GM12878 (cell line): ENCODE results near the gene PLCB2. TPM values are rescaled to one million over a fixed set of nuclear protein-coding genes. Genes with fewer than 3 reads are reported as not detected.

ENCODE experiments used
- ATAC-seq: fragments of 200-7000 bp; cut with Tn5 transposase; 3 replicates; pipeline ENCODE4 v1.9.1; 2020; ENCODE audit warnings: mild to moderate bottlenecking, moderate library complexity
- BruUV-seq: library from RNA; stranded (reverse); fragments of 400-500 nt; replicated peaks from 2 replicates; lab custom pipeline; 2021; lab: Mats Ljungman, UMichigan
- CTCF ChIA-PET: fragments of 300-600 bp; sonication (Branson Sonifier 250); formaldehyde crosslinking; extraction: SDS; loops from one replicate; lab custom pipeline; 2021; ENCODE audit warnings: inconsistent platforms; lab: Yijun Ruan, JAX
- POLR2A ChIA-PET: fragments of 350-600 bp; formaldehyde crosslinking; extraction: SDS; loops from one replicate; lab custom pipeline; 2021; ENCODE audit warnings: inconsistent platforms; lab: Charles Lee
- RAD21 ChIA-PET: fragments of 300-600 bp; sonication (Branson Sonifier 250); formaldehyde crosslinking; loops from one replicate; lab custom pipeline; 2023; ENCODE audit warnings: antibody characterized with exemption; ENCODE audit not compliant: unreplicated experiment; lab: Charles Lee
- SMC1A ChIA-PET: fragments of 300-600 bp; sonication (Branson Sonifier 250); formaldehyde crosslinking; loops from one replicate; lab custom pipeline; 2023; ENCODE audit not compliant: unreplicated experiment, uncharacterized antibody; lab: Charles Lee
- DNase-seq: peaks from one replicate; pipeline ENCODE4 v3.0.0-alpha.2; 2011; ENCODE audit warnings: low read depth, low spot score
- FAIRE-seq: peaks from 3 replicates; lab custom pipeline; 2011; peaks lifted over from hg19 to GRCh38; lab: Jason Lieb, UNC
- H2AFZ ChIP-seq: 2 replicates; pipeline ENCODE4 v1.6.0; 2011; ENCODE audit warnings: low read depth, low read length, control low read depth; ENCODE audit not compliant: control insufficient read depth
- H3K27ac ChIP-seq: 2 replicates; pipeline ENCODE4 v1.5.1; 2011; ENCODE audit warnings: control low read depth; ENCODE audit not compliant: control insufficient read depth, insufficient read depth
- H3K27me3 ChIP-seq, 2 experiments: replicated peaks in 1 of 2; 2 replicates each; pipeline versions ENCODE4 v1.6.0 to v1.6.1; 2011; ENCODE audit warnings: low read length in 1 of 2; ENCODE audit not compliant: control insufficient read depth in 2 of 2, insufficient read depth in 2 of 2
- H3K36me3 ChIP-seq, 2 experiments: 2 replicates each; pipeline ENCODE4 v1.5.1; 2011; ENCODE audit warnings: low read length in 1 of 2; ENCODE audit not compliant: control insufficient read depth in 2 of 2, insufficient read depth in 2 of 2
- H3K4me1 ChIP-seq: 2 replicates; pipeline ENCODE4 v1.6.1; 2011; ENCODE audit warnings: mild to moderate bottlenecking, low read length, moderate library complexity, mixed read lengths; ENCODE audit not compliant: control insufficient read depth, insufficient read depth
- H3K4me2 ChIP-seq: 2 replicates; pipeline ENCODE4 v1.6.0; 2011; ENCODE audit warnings: control low read depth; ENCODE audit not compliant: control insufficient read depth, insufficient read depth
- H3K4me3 ChIP-seq: fragments of 200-600 bp; sonication (generic); 2 replicates; pipeline ENCODE4 v1.5.1; 2016
- H3K79me2 ChIP-seq: 2 replicates; pipeline ENCODE4 v1.6.0; 2011; ENCODE audit warnings: low read length; ENCODE audit not compliant: control insufficient read depth, insufficient read depth
- H3K9ac ChIP-seq: 2 replicates; pipeline ENCODE4 v1.8.0; 2011; ENCODE audit warnings: low read length, control low read depth, mixed read lengths; ENCODE audit not compliant: control insufficient read depth, insufficient read depth
- H3K9me3 ChIP-seq: replicated peaks from 3 replicates; pipeline ENCODE4 v1.5.1; 2011; ENCODE audit warnings: mild to moderate bottlenecking, low read length; ENCODE audit not compliant: control insufficient read depth, insufficient read depth
- H4K20me1 ChIP-seq: 2 replicates; pipeline ENCODE4 v1.6.0; 2011; ENCODE audit not compliant: control insufficient read depth, insufficient read depth
- FOXK2 ChIP-seq: fragments of 450-650 bp; IDR thresholded peaks from 2 replicates; pipeline ENCODE4 v1.6.1; 2017; ENCODE audit warnings: mild to moderate bottlenecking, moderate library complexity
- IKZF1 ChIP-seq: fragments of 450-650 bp; conservative IDR thresholded peaks from 2 replicates; pipeline ENCODE4 v1.6.1; 2017; ENCODE audit warnings: antibody characterized with exemption, mild to moderate bottlenecking
- MEF2B ChIP-seq: fragments of 450-650 bp; IDR thresholded peaks from 2 replicates; pipeline ENCODE4 v1.6.1; 2018; ENCODE audit warnings: mild to moderate bottlenecking, moderate library complexity; ENCODE audit not compliant: partially characterized antibody, poor library complexity, severe bottlenecking
- MXI1 ChIP-seq: fragments of 150-350 bp; IDR thresholded peaks from 2 replicates; pipeline ENCODE4 v1.6.1; 2011; ENCODE audit warnings: low read depth, mild to moderate bottlenecking, inconsistent platforms, low read length, improper control_type of control experiment
- RBBP5 ChIP-seq: fragments of 200-600 bp; sonication (generic); conservative IDR thresholded peaks from 2 replicates; pipeline ENCODE4 v1.6.1; 2016
- YBX1 ChIP-seq: fragments of 450-650 bp; IDR thresholded peaks from 2 replicates; pipeline ENCODE4 v1.6.1; 2016; ENCODE audit warnings: antibody characterized with exemption
- ZNF24 ChIP-seq: fragments of 450-650 bp; IDR thresholded peaks from 2 replicates; pipeline ENCODE4 v1.6.1; 2017; ENCODE audit warnings: antibody characterized with exemption, mild to moderate bottlenecking
- ZNF274 ChIP-seq: IDR thresholded peaks from one replicate; pipeline ENCODE4 v1.8.0; 2011; ENCODE audit not compliant: insufficient read length, insufficient read depth
- ZNF687 ChIP-seq: fragments of 450-650 bp; IDR thresholded peaks from 2 replicates; pipeline ENCODE4 v1.6.1; 2017; ENCODE audit warnings: mild to moderate bottlenecking, moderate library complexity
- WGBS: methylation state at CpG from one replicate; pipeline ENCODE4 v1.1.6; 2016; ENCODE audit warnings: low lambda C conversion rate; ENCODE audit not compliant: insufficient replicate concordance, insufficient coverage; ENCODE audit errors: missing lambda C conversion rate; 5-methylcytosine and 5-hydroxymethylcytosine counted together
- in situ Hi-C: fragments of 300-500 bp; cut with MboI; formaldehyde crosslinking; loops from 9 replicates; pipeline ENCODE4 v1.14.3; 2018; ENCODE audit warnings: mixed read lengths
- intact Hi-C: fragments of 100-400 bp; cut with micrococcal nuclease; formaldehyde crosslinking; loops from one replicate; pipeline ENCODE4 v1.14.2; 2022; ENCODE audit not compliant: unreplicated experiment
- polyA plus RNA-seq, 11 experiments: library from polyadenylated mRNA; depleted of rRNA in 4 of 11; unstranded in 6 of 11; stranded (reverse) in 5 of 11; fragments of >200 nt; fragmentation: Nextera tagmentation in 4 of 11; fragmentation: Illumina TruSeq in 1 of 11; extraction: Ambion mirVana in 4 of 11; extraction: Trizol in 1 of 11; gene quantifications; 1 replicate in 1 of 11; 2 replicates in 10 of 11; pipeline versions ENCODE4 v1.2.1 to v1.2.3, GENCODE V29; 2011 to 2016; ENCODE audit warnings: inconsistent platforms in 2 of 11, missing spikeins in 2 of 11, low read depth in 1 of 11
- total RNA-seq, 4 experiments: library from RNA; depleted of rRNA in 3 of 4; stranded (reverse); fragments of >200 nt in 3 of 4; fragmentation: Illumina TruSeq in 1 of 4; extraction: Trizol in 1 of 4; gene quantifications; 2 replicates each; pipeline versions ENCODE4 v1.2.1 to v1.2.3, GENCODE V29; 2013 to 2021
- TF ChIP-seq, protein P1 (sequence below): IDR thresholded peaks from 2 replicates; pipeline ENCODE4 v1.6.1; 2011; ENCODE audit warnings: low read depth, low read length, improper control_type of control experiment, borderline replicate concordance

The PLCB2 gene
- total and polyA plus RNA-seq, 10 of the 15 experiments (the other 5 are each of a cell fraction or from before 2014, with no cell fraction given): 1.2 to 39.4 (median 10.7) TPM

DNA sequence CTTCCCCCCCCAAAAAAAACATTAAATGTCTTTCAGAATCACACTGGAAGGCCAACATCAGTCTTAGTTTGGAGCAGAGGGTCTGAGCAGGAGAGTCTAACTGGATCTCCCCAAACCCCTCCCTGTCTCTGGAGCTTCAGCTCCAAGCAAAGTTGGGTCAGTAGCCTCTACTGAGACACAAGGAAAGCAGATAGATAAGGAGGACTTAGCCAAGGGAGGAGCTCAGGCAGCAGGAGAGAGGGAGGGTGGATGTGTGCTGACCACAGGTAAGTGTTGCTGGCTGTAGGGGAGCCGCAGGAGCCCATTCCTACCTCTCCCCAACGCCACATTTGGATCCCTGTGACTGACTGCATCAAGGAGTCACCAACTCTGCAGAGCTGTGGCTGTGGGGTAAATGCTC is 7.0 kb downstream of the PLCB2 start:
- in situ Hi-C loops: no loop called here

DNA sequence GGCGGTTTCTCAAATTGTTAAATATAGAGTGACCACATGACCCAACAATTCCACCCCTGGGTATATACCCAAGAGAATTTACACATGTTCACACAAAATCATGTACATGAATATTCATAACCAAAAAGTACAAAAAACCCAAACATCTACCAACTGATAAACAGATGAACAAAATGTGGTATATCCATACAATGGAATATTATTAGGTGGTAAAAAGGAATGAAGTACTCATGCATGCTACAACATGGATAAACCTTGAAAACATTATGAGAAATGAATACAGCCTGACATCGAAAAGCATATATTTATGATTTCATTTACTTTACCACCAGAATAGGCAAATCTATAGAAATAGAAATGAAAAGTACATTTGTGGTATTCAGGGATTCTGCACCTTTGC is 7.4 kb downstream of the PLCB2 start:
- no peak overlapping the region for H3K4me2 ChIP-seq
- ATAC-seq (no peak), FAIRE-seq (no peak), DNase-seq (no peak)
- WGBS: 81% methylated on average over 2 of the region's 2 CpGs
- no TSS peak for BruUV-seq
- ChIA-PET RAD21 (no interaction called here), CTCF (no interaction called here), SMC1A (no interaction called here), POLR2A (no interaction called here)
- intact Hi-C loops: no loop called here
- no peaks in the 10 kb centered on the region for H4K20me1 ChIP-seq
- H3K27ac ChIP-seq: no peak overlapping the region
- no peak overlapping the region for H3K4me3 ChIP-seq
- H3K4me1 ChIP-seq: no peaks in the 10 kb centered on the region
- H3K36me3 ChIP-seq: no peaks in the 10 kb centered on the region
- H3K9ac ChIP-seq: no peak overlapping the region
- no peaks in the 10 kb centered on the region for H3K79me2 ChIP-seq
- no peaks in the 10 kb centered on the region; a peak in 1 of 4 replicates for H3K27me3 ChIP-seq
- in situ Hi-C loops: no loop called here
- no peaks in the 10 kb centered on the region; the same call in 2 of the 3 replicates for H3K9me3 ChIP-seq
- H2AFZ ChIP-seq: no peak overlapping the region
- TF ChIP-seq RBBP5 (no peak), ZNF24 (no peak), MEF2B (no peak), FOXK2 (no peak), YBX1 (no peak), ZNF687 (no peak), MXI1 (no peak)
- TF ChIP-seq, protein P1, sequence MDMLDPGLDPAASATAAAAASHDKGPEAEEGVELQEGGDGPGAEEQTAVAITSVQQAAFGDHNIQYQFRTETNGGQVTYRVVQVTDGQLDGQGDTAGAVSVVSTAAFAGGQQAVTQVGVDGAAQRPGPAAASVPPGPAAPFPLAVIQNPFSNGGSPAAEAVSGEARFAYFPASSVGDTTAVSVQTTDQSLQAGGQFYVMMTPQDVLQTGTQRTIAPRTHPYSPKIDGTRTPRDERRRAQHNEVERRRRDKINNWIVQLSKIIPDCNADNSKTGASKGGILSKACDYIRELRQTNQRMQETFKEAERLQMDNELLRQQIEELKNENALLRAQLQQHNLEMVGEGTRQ: no peak

More for the DNA sequence above, 7.0 kb downstream of the PLCB2 start:
- Histone ChIP-seq H3K9ac (no peak overlapping the region), H3K36me3 (no peaks in the 10 kb centered on the region), H3K27ac (no peak overlapping the region), H3K4me3 (no peak overlapping the region), H3K4me1 (no peaks in the 10 kb centered on the region), H3K4me2 (no peak overlapping the region), H3K79me2 (no peaks in the 10 kb centered on the region), H4K20me1 (no peaks in the 10 kb centered on the region), H3K9me3 (no peaks in the 10 kb centered on the region; the same call in 2 of the 3 replicates), H2AFZ (no peak overlapping the region), H3K27me3 (no peaks in the 10 kb centered on the region)
- ChIA-PET POLR2A (no interaction called here), RAD21 (interaction anchor here (1.4 kb wide), 1 partner anchor 36 kb away, joined by 4 read pairs; no protein-coding TSS in a partner anchor), SMC1A (no interaction called here), CTCF (interaction anchor here (0.9 to 1.4 kb wide), 2 partner anchors 21 to 83 kb away, joined by 4 to 5 read pairs; no protein-coding TSS in a partner anchor)
- TF ChIP-seq IKZF1 (no peak), ZNF274 (no peak)
- 0% methylated on average over 2 of the region's 2 CpGs for whole genome bisulfite sequencing
- ATAC-seq (no peak), FAIRE-seq (no peak), DNase-seq (no peak)
- intact Hi-C loops: no loop called here
- no TSS peak for BruUV-seq
